Left lobe of liver (tissue), 1 donor: ENCODE data around the gene STK17B. TPM values are rescaled to one million over a fixed set of nuclear protein-coding genes. Genes with fewer than 3 reads are reported as not detected.

Experiments
- total RNA-seq: library from RNA; stranded (reverse); gene quantifications from one replicate; pipeline ENCODE4 v1.2.1, GENCODE V29; 2021
- donor health status: DM: no; HTN: yes; CAD: no.

The STK17B gene
- total RNA-seq, 1 donor from 2014 or later = 1.5 TPM

Other genes starting within 250 kb of the STK17B start
- gene DNAH7, start 102.7 kb downstream of the STK17B start, total RNA-seq = 0.35 TPM